Hepatocyte (in vitro differentiated cells): ENCODE data around the gene CFAP221. TPM values are rescaled to one million over a fixed set of nuclear protein-coding genes. Genes with fewer than 3 reads are reported as not detected.

Experiments used
- DNase-seq: peaks from one replicate; pipeline ENCODE4 v3.0.0-alpha.2; 2016; ENCODE audit warnings: low spot score
- H2AFZ ChIP-seq: fragments of 200-600 bp; sonication (generic); 2 replicates; pipeline ENCODE4 v1.6.0; 2016; ENCODE audit warnings: antibody characterized with exemption, mild to moderate bottlenecking
- H3K27ac ChIP-seq: fragments of 200-600 bp; sonication (generic); 2 replicates; pipeline ENCODE4 v1.5.1; 2016; ENCODE audit warnings: mild to moderate bottlenecking
- H3K27me3 ChIP-seq: fragments of 200-600 bp; sonication (generic); 2 replicates; pipeline ENCODE4 v1.6.1; 2016
- H3K36me3 ChIP-seq: fragments of 200-600 bp; sonication (generic); replicated peaks from 2 replicates; pipeline ENCODE4 v1.5.1; 2016; ENCODE audit warnings: low read depth; ENCODE audit not compliant: insufficient read depth
- H3K4me1 ChIP-seq: fragments of 200-600 bp; sonication (generic); 2 replicates; pipeline ENCODE4 v1.5.1; 2016; ENCODE audit warnings: mild to moderate bottlenecking, moderate library complexity; ENCODE audit not compliant: insufficient read depth
- H3K4me2 ChIP-seq: fragments of 200-600 bp; sonication (generic); 2 replicates; pipeline ENCODE4 v1.6.0; 2016
- H3K4me3 ChIP-seq: fragments of 200-600 bp; sonication (generic); 2 replicates; pipeline ENCODE4 v1.5.1; 2016; ENCODE audit warnings: mild to moderate bottlenecking
- H3K79me2 ChIP-seq: fragments of 200-600 bp; sonication (generic); 2 replicates; pipeline ENCODE4 v1.6.0; 2017; ENCODE audit warnings: mild to moderate bottlenecking
- H3K9me2 ChIP-seq: fragments of 200-600 bp; sonication (generic); replicated peaks from 2 replicates; pipeline ENCODE4 v1.6.0; 2017; ENCODE audit warnings: mild to moderate bottlenecking; ENCODE audit not compliant: insufficient read depth
- H3K9me3 ChIP-seq: fragments of 200-600 bp; sonication (generic); 2 replicates; pipeline ENCODE4 v1.5.1; 2016; ENCODE audit warnings: low read depth, mild to moderate bottlenecking
- H4K20me1 ChIP-seq: fragments of 200-600 bp; sonication (generic); 2 replicates; pipeline ENCODE4 v1.6.0; 2016; ENCODE audit warnings: mild to moderate bottlenecking; ENCODE audit not compliant: insufficient read depth, poor library complexity, severe bottlenecking
- EZH2 ChIP-seq: fragments of 200-600 bp; sonication (generic); IDR thresholded peaks from 2 replicates; pipeline ENCODE4 v1.6.1; 2016; ENCODE audit warnings: antibody characterized with exemption, mild to moderate bottlenecking, borderline replicate concordance
- EZH2phosphoT487 ChIP-seq: fragments of 200-600 bp; sonication (generic); IDR thresholded peaks from one replicate; pipeline ENCODE4 v1.6.1; 2018; ENCODE audit warnings: antibody characterized with exemption, mild to moderate bottlenecking, low read depth, moderate library complexity; ENCODE audit not compliant: unreplicated experiment, severe bottlenecking
- WGBS: methylation state at CpG from one replicate; pipeline ENCODE4 v1.1.6; 2016; ENCODE audit warnings: low lambda C conversion rate; ENCODE audit errors: missing lambda C conversion rate; 5-methylcytosine and 5-hydroxymethylcytosine counted together
- polyA plus RNA-seq: library from polyadenylated mRNA; unstranded; fragments of >200 nt; fragmentation: Nextera tagmentation; extraction: Ambion mirVana; gene quantifications from 2 replicates; pipeline ENCODE4 v1.2.1, GENCODE V29; 2016
- total RNA-seq: library from RNA; depleted of rRNA; stranded (reverse); fragments of >200 nt; gene quantifications from 2 replicates; pipeline ENCODE4 v1.2.3, GENCODE V29; 2014
- TF ChIP-seq, protein P1 (sequence below): fragments of 200-600 bp; sonication (generic); IDR thresholded peaks from 2 replicates; pipeline ENCODE4 v1.5.1; 2016; ENCODE audit warnings: antibody characterized with exemption, mild to moderate bottlenecking; ENCODE audit not compliant: poor library complexity

Gene CFAP221
- total and polyA plus RNA-seq, 2 experiments from 2014 or later: 3.3 to 3.4 TPM

DNA sequence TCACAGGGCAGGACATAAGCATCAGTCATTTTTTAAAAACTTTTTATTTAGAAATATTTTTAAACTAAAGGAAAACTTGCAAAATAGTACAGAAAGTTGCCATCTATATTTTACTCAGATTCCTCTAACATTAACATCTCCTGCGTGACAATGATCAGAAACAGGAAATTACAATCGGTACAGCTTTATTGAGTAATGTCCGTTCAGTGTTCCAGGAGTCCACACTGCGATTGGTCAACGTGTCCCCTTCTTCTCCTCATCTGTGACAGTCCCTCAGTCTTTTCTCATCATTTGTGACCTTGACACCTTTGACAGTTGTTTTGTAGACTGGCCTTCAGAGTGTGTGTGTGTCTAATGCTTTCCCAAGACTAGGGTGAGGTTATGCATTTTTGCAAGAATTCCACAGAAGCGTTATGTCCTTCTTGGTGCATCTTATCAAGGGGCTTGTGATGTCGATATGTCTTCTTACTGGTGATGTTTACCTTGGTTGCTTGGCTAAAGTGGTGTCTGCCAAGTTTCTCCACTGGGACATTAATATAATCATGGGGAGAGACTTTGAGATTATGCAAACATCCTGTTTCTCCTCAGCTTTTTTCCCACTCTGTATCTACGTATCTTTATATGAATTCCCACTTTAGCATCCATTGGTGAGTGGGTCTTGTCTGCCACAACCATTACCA is 113.4 kb downstream of the CFAP221 start:
- TF ChIP-seq EZH2phosphoT487 (no peak), EZH2 (no peak)
- TF ChIP-seq, protein P1, sequence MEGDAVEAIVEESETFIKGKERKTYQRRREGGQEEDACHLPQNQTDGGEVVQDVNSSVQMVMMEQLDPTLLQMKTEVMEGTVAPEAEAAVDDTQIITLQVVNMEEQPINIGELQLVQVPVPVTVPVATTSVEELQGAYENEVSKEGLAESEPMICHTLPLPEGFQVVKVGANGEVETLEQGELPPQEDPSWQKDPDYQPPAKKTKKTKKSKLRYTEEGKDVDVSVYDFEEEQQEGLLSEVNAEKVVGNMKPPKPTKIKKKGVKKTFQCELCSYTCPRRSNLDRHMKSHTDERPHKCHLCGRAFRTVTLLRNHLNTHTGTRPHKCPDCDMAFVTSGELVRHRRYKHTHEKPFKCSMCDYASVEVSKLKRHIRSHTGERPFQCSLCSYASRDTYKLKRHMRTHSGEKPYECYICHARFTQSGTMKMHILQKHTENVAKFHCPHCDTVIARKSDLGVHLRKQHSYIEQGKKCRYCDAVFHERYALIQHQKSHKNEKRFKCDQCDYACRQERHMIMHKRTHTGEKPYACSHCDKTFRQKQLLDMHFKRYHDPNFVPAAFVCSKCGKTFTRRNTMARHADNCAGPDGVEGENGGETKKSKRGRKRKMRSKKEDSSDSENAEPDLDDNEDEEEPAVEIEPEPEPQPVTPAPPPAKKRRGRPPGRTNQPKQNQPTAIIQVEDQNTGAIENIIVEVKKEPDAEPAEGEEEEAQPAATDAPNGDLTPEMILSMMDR: no peak
- no peaks in the 10 kb centered on the region for H3K27me3 ChIP-seq
- no peaks in the 10 kb centered on the region for H3K9me3 ChIP-seq
- H2AFZ ChIP-seq: no peak overlapping the region
- H3K79me2 ChIP-seq: no peaks in the 10 kb centered on the region
- no peak overlapping the region for H3K4me2 ChIP-seq
- 77% methylated on average over 8 of the region's 8 CpGs for WGBS
- no peaks in the 10 kb centered on the region for H3K36me3 ChIP-seq
- no peaks in the 10 kb centered on the region for H3K9me2 ChIP-seq
- H3K27ac ChIP-seq: no peak overlapping the region
- H4K20me1 ChIP-seq: no peaks in the 10 kb centered on the region
- H3K4me3 ChIP-seq: no peak overlapping the region
- no peak for DNase-seq
- H3K4me1 ChIP-seq: no peaks in the 10 kb centered on the region

GRCh38 chr2:119659601-119660342 is 115.5 kb downstream of the CFAP221 start:
- Histone ChIP-seq H4K20me1 (no peaks in the 10 kb centered on the region), H3K27ac (no peak overlapping the region), H3K9me2 (no peaks in the 10 kb centered on the region), H3K36me3 (no peaks in the 10 kb centered on the region), H2AFZ (no peak overlapping the region), H3K27me3 (no peaks in the 10 kb centered on the region), H3K4me2 (no peak overlapping the region), H3K79me2 (no peaks in the 10 kb centered on the region), H3K4me3 (no peak overlapping the region), H3K9me3 (no peaks in the 10 kb centered on the region), H3K4me1 (no peaks in the 10 kb centered on the region)
- TF ChIP-seq, protein P1: peak; percentile 74
- TF ChIP-seq EZH2phosphoT487: no peak
- DNase-seq: peak; percentile 63
- WGBS: 63% methylated on average over 8 of the region's 8 CpGs

DNA sequence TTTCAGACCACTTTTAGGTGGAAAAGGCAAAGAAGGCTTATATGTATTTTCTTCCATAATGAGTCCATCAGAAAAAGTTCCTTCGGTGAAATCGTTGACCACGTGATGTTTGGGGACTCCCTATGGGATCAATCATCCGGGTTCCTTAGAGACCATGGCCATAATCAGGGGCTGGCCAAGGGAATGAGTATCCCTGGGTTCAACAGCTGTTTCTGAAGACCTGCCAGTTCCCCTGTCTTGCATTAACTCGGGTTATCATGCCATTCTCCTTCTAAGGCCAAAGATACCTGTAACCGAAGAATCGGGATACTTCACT is 116.1 kb downstream of the CFAP221 start:
- DNase-seq: no peak
- Histone ChIP-seq H4K20me1 (no peaks in the 10 kb centered on the region), H3K36me3 (no peaks in the 10 kb centered on the region), H3K4me2 (no peak overlapping the region), H3K79me2 (no peaks in the 10 kb centered on the region), H3K9me2 (no peaks in the 10 kb centered on the region), H3K27me3 (no peaks in the 10 kb centered on the region), H3K4me3 (no peak overlapping the region), H3K4me1 (no peaks in the 10 kb centered on the region), H2AFZ (no peak overlapping the region), H3K27ac (no peak overlapping the region), H3K9me3 (no peaks in the 10 kb centered on the region)
- WGBS: 52% methylated on average over 7 of the region's 7 CpGs
- TF ChIP-seq, protein P1: no peak
- TF ChIP-seq EZH2: no peak
- TF ChIP-seq EZH2phosphoT487: no peak
